Activated CD4-positive, alpha-beta T cell treated with anti-CD3 and anti-CD28 coated beads, Interleukin-2, amount 50 U/mL, for 16 hours (primary cell): ENCODE measurements around the gene TSPYL4.

Experiments used
- DNase-seq: peaks from one replicate; pipeline ENCODE4 v3.0.0-alpha.2; 2020

Gene TSPYL4

DNA sequence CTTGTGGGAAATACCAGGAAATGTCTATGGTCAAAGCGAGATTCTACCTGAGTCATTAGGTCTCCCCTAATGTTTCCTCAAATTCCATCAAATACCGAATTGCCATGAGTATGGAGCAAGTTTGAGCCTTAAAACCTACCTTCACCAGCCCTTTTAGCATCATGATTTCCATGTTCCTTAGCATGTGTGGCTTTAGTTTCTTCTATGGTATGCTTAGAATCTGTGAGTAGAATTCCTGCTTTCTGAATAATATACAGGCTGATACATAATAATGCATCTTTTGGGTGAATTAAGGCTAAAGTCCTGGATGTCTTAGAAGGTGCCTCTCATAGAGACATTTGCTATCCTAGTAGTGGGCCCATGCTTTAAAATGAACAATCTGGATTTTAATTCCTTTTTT, 32.0 kb downstream of the TSPYL4 start:
- no peak for DNase-seq

DNA sequence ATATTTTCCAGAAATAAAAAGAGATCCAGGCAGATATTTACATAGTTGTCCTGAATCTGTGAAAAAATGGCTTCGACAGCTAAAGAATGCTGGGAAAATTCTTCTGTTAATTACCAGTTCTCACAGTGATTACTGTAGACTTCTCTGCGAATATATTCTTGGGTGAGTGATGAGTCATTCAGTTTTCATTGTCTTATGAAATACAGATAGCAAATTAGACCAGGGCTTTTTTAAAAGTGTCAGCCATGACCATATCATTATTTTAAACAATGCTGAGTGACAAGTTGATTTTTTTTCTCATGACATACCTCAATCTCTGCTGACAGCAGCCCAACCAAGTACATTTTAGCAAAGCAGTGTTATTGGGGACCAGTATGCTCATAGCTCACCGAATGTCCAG, 32.8 kb downstream of the TSPYL4 start:
- no peak for DNase-seq

DNA sequence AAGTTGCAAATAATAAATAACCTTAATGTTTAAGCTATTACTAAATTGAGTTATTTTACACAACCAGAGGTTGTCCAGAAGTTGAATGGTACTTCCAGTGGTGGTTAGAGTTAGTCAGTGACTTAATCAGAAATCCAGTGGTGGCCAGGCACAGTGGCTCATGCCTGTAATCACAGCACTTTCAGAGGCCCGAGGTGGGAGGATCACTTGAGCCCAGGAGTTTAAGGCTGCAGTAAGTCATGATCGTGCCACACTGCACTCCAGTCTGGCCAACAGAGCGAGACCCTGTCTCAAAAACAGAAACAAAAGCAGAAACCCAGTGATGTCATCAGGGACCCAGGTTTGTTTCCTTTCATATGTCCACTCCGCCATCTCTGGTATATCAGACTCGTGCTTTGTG, 35.0 kb downstream of the TSPYL4 start:
- no peak for DNase-seq

DNA sequence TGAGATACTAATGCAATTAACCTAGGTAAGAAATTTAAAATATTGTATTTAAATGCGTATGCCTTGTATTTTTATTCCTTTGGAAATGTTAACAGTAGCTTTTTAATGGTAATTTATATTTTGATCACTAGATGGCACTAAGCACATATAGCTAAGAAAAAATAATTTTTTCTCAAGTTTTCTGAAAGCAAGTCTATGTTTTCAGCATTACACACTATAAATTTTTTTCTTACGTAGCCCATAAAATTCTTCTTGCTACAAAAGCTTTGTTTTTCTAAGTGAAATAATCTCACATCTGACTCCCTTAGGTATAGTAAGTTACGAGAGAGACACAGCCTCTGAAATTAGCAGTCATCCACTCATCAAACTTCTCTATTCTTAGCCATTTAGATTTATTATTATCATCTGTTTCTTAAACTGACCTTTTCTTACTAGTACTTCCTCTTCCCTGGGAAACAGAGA, 35.7 kb downstream of the TSPYL4 start:
- no peak for DNase-seq

DNA sequence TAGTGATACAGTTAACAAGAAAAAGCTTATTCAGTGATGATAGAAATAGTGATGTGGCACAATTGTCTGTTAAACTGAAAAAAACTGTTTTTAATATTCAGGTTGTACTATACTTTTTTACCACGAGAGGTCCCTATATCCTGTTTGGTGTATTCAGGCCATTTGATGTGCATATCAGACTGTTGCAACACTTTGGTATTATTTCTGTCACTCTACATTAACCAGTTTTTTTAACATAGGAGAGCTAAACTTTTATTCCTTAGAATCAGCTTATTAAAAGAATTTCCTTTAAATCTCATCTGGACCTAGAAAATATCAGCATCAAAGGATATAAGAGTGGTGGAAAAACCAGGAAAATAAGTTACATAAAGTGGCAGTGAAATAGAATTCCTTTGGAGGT, 36.8 kb downstream of the TSPYL4 start:
- DNase-seq, result peak; percentile 40

DNA sequence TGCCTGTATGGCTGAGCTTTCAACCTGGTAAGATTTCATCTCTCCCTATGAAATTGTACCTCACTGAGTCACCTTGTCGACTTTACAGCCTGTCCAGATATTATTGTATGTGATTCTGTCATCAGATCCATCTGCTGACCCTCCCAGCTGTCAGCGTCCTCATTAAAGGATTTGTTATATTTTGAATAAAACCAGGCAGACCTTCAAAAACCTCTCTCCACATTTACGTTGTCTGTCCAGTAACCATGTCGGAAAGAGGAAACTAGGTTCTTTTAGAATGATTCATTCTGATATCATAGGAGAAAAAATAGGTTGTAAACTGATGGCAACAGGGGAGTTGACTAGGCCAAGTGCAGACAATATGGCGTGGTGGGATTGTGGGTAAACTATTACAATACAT, 38.5 kb downstream of the TSPYL4 start:
- DNase-seq, result no peak

DNA sequence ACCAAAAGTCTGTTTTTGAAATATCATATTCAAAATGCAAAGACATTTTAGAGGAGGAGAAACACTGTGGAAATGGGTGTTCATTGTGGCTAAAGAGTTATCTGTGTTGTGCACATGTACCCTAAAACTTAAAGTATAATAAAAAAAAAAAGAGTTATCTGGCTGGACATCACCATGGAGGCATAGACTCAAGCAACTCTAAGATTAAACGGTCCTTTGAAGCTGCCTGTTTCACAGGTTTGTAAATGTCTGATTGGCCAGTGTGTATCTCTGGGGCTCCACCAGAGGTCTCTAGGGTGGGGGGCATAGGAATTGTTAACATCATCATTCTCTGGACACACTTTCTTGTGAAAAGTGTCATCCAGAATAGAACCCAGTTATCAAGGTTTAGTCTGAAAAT, 39.2 kb downstream of the TSPYL4 start:
- no peak for DNase-seq

DNA sequence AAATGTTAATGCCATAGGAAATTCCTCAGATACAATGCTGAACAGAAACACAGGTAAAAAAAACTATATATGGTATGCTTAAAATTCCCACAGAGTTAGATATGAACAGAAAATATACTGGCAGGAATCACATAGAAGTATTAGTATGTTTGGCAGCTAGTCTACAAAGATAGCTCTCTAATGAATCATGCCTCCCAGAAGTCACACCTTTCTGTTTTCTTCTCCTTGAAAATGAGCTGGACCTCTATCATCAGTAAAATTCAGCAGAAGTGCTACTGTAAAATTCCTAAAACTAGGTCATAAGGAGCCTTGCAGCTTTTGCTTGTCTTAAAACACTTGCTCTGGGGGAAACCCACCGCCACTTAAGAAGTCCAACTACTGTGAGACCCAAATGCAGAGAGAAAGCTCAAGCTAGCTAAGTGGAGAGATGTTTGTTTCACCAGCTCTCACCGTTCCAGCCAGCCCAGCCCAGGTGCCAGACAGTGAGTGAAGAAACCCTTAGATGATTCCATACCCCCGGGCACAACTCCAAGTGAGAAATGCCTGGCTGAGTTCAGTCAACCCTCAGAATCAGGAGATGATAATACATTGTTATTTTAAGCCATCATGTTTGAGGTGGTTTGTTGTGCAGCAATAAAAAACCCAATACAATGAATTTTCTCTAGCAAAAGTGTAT, 43.0 kb downstream of the TSPYL4 start:
- DNase-seq, result no peak

DNA sequence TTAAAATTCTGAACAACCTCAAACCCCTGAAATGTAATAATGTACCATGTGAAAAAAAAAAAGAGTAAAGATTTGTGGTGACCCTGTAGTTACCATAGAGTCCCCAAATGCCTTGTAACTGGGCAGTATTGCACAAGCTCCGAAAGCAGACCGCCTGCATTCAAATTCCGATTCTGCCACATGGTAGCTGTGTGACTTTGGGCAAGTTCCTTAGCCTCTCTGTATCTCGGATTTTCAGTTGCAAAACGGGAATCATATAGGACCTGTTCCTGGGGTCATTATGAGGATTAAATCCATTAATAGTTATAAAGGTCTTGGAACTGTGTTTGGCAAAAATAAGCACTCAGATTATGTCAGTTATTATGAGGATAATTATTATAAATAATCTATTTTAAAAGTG, 43.6 kb downstream of the TSPYL4 start:
- no peak for DNase-seq

DNA sequence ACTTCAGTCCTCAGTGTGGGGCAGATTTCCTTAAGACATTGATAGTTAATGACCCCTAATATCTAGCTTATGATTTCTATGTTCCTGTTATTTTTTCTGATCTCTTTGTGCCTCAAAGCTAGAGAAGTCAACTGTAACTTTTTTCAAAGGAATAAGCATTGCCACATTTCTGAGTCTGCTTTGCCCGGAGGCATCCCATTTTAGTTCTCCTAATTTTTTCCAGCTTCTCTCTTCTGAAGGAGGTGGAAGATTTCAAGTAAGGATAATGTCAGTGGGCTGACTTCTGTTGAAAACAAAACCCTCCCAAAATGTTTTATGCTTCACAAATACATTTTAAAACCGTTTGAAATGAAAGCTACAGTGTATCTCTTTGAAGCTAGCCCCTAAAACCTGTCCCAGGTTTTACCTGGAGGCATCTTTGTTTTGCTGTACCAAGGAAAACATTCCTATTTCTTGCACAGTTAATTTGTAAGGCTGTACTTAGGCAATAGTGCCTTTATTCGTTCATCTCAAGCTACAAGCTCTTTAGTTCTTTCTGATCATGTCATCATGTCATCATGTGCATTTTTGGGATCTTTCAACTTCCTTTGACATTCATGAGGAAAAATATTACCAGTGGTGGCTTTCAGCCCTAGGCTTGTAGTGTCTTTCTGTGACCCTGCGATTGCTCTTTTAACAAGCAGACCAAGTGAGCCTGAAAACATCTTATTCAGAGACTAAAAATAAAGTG, 45.7 kb downstream of the TSPYL4 start:
- no peak for DNase-seq

DNA sequence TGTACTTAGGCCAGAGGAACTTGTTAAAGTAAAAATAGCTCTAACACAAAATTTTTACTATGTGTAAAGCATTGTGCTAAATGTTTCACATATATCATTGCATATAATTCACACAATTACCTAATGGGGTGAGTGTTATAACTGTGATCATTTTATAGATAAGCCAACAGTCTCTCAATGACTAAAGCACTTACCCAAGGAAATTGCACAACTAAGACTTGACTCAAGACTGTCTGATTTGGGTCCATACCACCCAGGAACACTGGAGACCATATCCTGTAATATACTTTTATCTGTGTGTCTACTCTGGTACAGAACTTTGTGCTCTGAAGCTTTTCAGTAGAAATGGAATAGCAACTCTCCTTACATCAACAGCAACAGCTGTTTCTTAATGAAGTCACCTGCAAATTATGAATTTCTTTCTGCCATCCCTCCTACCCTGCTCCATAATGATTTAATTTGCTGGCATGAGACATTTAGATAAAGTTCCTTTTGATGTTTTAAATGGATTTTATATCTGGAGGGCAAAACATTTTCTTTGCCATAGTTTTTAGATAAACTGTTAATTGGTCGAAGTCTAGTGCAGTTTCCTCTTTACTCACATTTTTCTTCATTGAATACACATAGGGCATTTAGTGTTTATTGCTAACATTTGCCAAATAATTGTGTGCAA, 47.5 kb downstream of the TSPYL4 start:
- DNase-seq, result peak; percentile 25

DNA sequence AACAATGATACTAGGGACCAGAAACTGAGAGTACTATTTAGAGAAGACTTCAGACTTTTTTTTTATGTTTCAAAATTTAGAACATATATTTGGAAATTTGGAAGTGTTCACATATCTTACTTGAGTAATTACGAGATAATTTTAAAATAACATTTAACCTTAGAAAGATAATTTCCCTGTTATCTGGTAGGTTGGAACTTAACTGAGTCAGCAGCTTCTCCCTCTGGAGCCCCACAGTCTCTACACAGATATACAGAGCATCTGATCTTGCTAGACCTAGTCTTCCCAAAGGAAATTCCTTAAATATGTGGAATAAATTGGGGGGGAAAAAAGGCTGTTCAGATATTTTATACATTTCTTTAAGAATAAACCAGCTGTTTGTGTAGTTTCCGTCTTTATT, 48.6 kb downstream of the TSPYL4 start:
- no peak for DNase-seq

DNA sequence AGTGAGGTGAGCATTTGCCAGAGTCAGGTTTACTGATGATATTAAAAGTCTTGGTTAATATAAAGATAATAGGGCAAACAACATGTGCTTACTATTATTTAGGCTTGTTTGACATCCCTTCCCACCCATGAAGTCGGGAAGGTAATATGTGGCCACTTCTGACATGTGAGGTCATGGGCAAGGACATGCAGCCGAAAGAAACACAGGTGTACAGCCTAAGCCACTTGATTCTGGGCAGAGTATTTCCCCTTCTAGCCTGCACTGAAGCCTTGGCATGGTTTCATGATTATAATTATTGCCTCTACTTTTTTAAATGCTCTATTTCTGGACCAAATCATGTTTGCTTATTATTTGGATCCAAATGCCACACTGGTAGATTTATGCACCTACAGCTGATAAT, 52.3 kb downstream of the TSPYL4 start:
- no peak for DNase-seq

DNA sequence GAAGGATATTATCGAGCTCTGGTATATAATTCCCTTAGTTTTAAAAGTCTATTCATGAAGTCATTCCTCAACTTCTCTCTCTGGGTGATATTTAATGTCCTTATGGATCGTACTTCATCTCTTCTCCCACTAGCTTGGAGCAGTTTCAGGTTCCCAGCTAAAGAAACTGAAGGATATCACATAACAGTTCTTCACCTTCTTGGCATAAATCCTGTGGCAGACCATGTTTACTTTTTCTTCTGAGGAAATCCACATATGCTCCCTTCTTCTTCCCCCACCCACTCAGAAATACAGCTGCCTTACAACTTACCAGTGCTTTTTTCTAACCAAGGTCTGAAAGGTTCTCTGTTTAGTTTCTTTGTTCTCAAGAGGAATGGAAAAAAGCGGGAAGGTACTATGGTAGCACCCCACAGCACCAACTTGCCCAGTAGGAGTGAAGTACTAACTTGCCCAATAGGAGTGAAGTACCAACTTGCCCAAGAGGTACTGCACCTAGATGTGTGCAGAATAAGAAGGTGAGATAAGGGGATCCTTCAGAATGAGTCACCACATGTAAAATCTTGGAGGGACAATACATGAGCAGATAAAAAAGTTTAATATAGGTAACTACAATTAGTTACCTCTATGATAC, 53.1 kb downstream of the TSPYL4 start:
- DNase-seq, result no peak
